ENCODE measurements around the gene MBP. TPM values are rescaled to one million over a fixed set of nuclear protein-coding genes. Genes with fewer than 3 reads are reported as not detected.
"Not testable (repeated sequence)": the region's sequence is repeated elsewhere in the genome, so short reads cannot be mapped to it uniquely, and the experiment has no call there.

MBP gene
- total and polyA plus RNA-seq, 9 donors: 8.7 to 23.0 (median 11.2) TPM

GRCh38 chr18:76990343-76991020 is 142.1 kb downstream of the MBP start:
- H3K27ac ChIP-seq (ENCODE audit: low read length); DNase-seq; H3K9me3 ChIP-seq (replicated peaks; ENCODE audit: control insufficient read depth, low read depth, low read length); H3K4me3 ChIP-seq (ENCODE audit: low read length); H3K27me3 ChIP-seq (ENCODE audit: control insufficient read depth, insufficient read depth, low read length); H3K4me1 ChIP-seq (ENCODE audit: control insufficient read depth, insufficient read depth, low read length); H3K36me3 ChIP-seq (ENCODE audit: control insufficient read depth, insufficient read depth, low read length): not testable (repeated sequence)
- 73% methylated on average over 8 of the region's 8 CpGs for WGBS (ENCODE audit: insufficient coverage)

GRCh38 chr18:76989647-76990190 is 142.9 kb downstream of the MBP start:
- no peak overlapping the region for H3K4me3 ChIP-seq (ENCODE audit: low read length)
- 90% methylated on average over 27 of the region's 28 CpGs for WGBS (ENCODE audit: insufficient coverage)
- DNase-seq: no peak
- H3K27me3 ChIP-seq (ENCODE audit: control insufficient read depth, insufficient read depth, low read length): no peaks in the 10 kb centered on the region
- no peaks in the 10 kb centered on the region for H3K9me3 ChIP-seq (replicated peaks; ENCODE audit: control insufficient read depth, low read depth, low read length)
- H3K27ac ChIP-seq (ENCODE audit: low read length): no peak overlapping the region
- H3K4me1 ChIP-seq (ENCODE audit: control insufficient read depth, insufficient read depth, low read length): no peaks in the 10 kb centered on the region
- H3K36me3 ChIP-seq (ENCODE audit: control insufficient read depth, insufficient read depth, low read length): no peaks in the 10 kb centered on the region

GRCh38 chr18:76988827-76989646 is 143.5 kb downstream of the MBP start:
- Histone ChIP-seq H3K36me3 (ENCODE audit: control insufficient read depth, insufficient read depth, low read length) (no peaks in the 10 kb centered on the region), H3K4me1 (ENCODE audit: control insufficient read depth, insufficient read depth, low read length) (no peaks in the 10 kb centered on the region), H3K27ac (ENCODE audit: low read length) (no peak overlapping the region), H3K4me3 (ENCODE audit: low read length) (no peak overlapping the region), H3K27me3 (ENCODE audit: control insufficient read depth, insufficient read depth, low read length) (no peaks in the 10 kb centered on the region), H3K9me3 (replicated peaks; ENCODE audit: control insufficient read depth, low read depth, low read length) (no peaks in the 10 kb centered on the region)
- WGBS (ENCODE audit: insufficient coverage): 92% methylated on average over 21 of the region's 29 CpGs
- no peak for DNase-seq

GRCh38 chr18:76988031-76988826 is 144.4 kb downstream of the MBP start:
- H3K36me3 ChIP-seq (ENCODE audit: control insufficient read depth, insufficient read depth, low read length): no peaks in the 10 kb centered on the region
- WGBS (ENCODE audit: insufficient coverage): 54% methylated on average over 25 of the region's 27 CpGs
- H3K4me1 ChIP-seq (ENCODE audit: control insufficient read depth, insufficient read depth, low read length): peaks cover 6% of the 10 kb centered on the region
- H3K27ac ChIP-seq (ENCODE audit: low read length): peak overlapping the region; percentile 52
- no peak overlapping the region for H3K4me3 ChIP-seq (ENCODE audit: low read length)
- H3K9me3 ChIP-seq (replicated peaks; ENCODE audit: control insufficient read depth, low read depth, low read length): no peaks in the 10 kb centered on the region
- no peaks in the 10 kb centered on the region for H3K27me3 ChIP-seq (ENCODE audit: control insufficient read depth, insufficient read depth, low read length)
- DNase-seq: peak; percentile 83

GRCh38 chr18:76986406-76986805 is 146.2 kb downstream of the MBP start:
- Histone ChIP-seq H3K36me3 (ENCODE audit: control insufficient read depth, insufficient read depth, low read length) (no peaks in the 10 kb centered on the region), H3K4me1 (ENCODE audit: control insufficient read depth, insufficient read depth, low read length) (peaks cover 14% of the 10 kb centered on the region), H3K9me3 (replicated peaks; ENCODE audit: control insufficient read depth, low read depth, low read length) (no peaks in the 10 kb centered on the region), H3K4me3 (ENCODE audit: low read length) (no peak overlapping the region), H3K27ac (ENCODE audit: low read length) (no peak overlapping the region), H3K27me3 (ENCODE audit: control insufficient read depth, insufficient read depth, low read length) (no peaks in the 10 kb centered on the region)
- 68% methylated on average over 7 of the region's 7 CpGs for WGBS (ENCODE audit: insufficient coverage)
- no peak for DNase-seq

GRCh38 chr18:76985951-76986236 is 146.7 kb downstream of the MBP start:
- Histone ChIP-seq H3K36me3 (ENCODE audit: control insufficient read depth, insufficient read depth, low read length) (no peaks in the 10 kb centered on the region), H3K4me1 (ENCODE audit: control insufficient read depth, insufficient read depth, low read length) (peaks cover 14% of the 10 kb centered on the region), H3K27me3 (ENCODE audit: control insufficient read depth, insufficient read depth, low read length) (no peaks in the 10 kb centered on the region), H3K27ac (ENCODE audit: low read length) (no peak overlapping the region), H3K4me3 (ENCODE audit: low read length) (no peak overlapping the region), H3K9me3 (replicated peaks; ENCODE audit: control insufficient read depth, low read depth, low read length) (no peaks in the 10 kb centered on the region)
- no peak for DNase-seq
- 89% methylated on average over 8 of the region's 9 CpGs for WGBS (ENCODE audit: insufficient coverage)

- WGBS (ENCODE audit: insufficient coverage): 91% methylated on average over 25 of the region's 27 CpGs
- no peaks in the 10 kb centered on the region for H3K9me3 ChIP-seq (replicated peaks; ENCODE audit: control insufficient read depth, low read depth, low read length)
- no peaks in the 10 kb centered on the region for H3K36me3 ChIP-seq (ENCODE audit: control insufficient read depth, insufficient read depth, low read length)
- no peak overlapping the region for H3K4me3 ChIP-seq (ENCODE audit: low read length)
- no peak for DNase-seq
- H3K27ac ChIP-seq (ENCODE audit: low read length): no peak overlapping the region
- H3K4me1 ChIP-seq (ENCODE audit: control insufficient read depth, insufficient read depth, low read length): peaks cover 19% of the 10 kb centered on the region
- H3K27me3 ChIP-seq (ENCODE audit: control insufficient read depth, insufficient read depth, low read length): no peaks in the 10 kb centered on the region
These were observed 147.2 kb downstream of the MBP start for GRCh38 chr18:76985156-76985950.

- H3K4me3 ChIP-seq (ENCODE audit: low read length): no peak overlapping the region
- no peaks in the 10 kb centered on the region for H3K9me3 ChIP-seq (replicated peaks; ENCODE audit: control insufficient read depth, low read depth, low read length)
- no peaks in the 10 kb centered on the region for H3K36me3 ChIP-seq (ENCODE audit: control insufficient read depth, insufficient read depth, low read length)
- no peaks in the 10 kb centered on the region for H3K27me3 ChIP-seq (ENCODE audit: control insufficient read depth, insufficient read depth, low read length)
- DNase-seq: no peak
- peaks cover 27% of the 10 kb centered on the region for H3K4me1 ChIP-seq (ENCODE audit: control insufficient read depth, insufficient read depth, low read length)
- no peak overlapping the region for H3K27ac ChIP-seq (ENCODE audit: low read length)
- WGBS (ENCODE audit: insufficient coverage): 91% methylated on average over 35 of the region's 40 CpGs
These were observed 148.1 kb downstream of the MBP start for GRCh38 chr18:76984193-76985155.

- Histone ChIP-seq H3K9me3 (replicated peaks; ENCODE audit: control insufficient read depth, low read depth, low read length) (no peaks in the 10 kb centered on the region), H3K36me3 (ENCODE audit: control insufficient read depth, insufficient read depth, low read length) (no peaks in the 10 kb centered on the region), H3K27me3 (ENCODE audit: control insufficient read depth, insufficient read depth, low read length) (no peaks in the 10 kb centered on the region), H3K4me1 (ENCODE audit: control insufficient read depth, insufficient read depth, low read length) (peaks cover 29% of the 10 kb centered on the region), H3K4me3 (ENCODE audit: low read length) (no peak overlapping the region), H3K27ac (ENCODE audit: low read length) (no peak overlapping the region)
- no peak for DNase-seq
- 80% methylated on average over 3 of the region's 10 CpGs for WGBS (ENCODE audit: insufficient coverage)
These were observed 149.0 kb downstream of the MBP start for GRCh38 chr18:76983613-76984051.
